HEK293 (cell line): ENCODE data around the gene HMGN2.

Source experiments
- HOXA7 ChIP-seq: sonication (generic); formaldehyde crosslinking; IDR thresholded peaks from 2 replicates; pipeline ENCODE4 v1.8.1; 2022; ENCODE audit warnings: missing genetic modification reagents, borderline replicate concordance
- KLF10 ChIP-seq: fragments of 450-650 bp; IDR thresholded peaks from 2 replicates; pipeline ENCODE4 v1.5.1; 2018; ENCODE audit warnings: missing biosample characterization, mild to moderate bottlenecking, missing genetic modification characterization
- REPIN1 ChIP-seq: fragments of 450-650 bp; formaldehyde crosslinking; IDR thresholded peaks from 2 replicates; pipeline ENCODE4 v1.5.1; 2017; ENCODE audit warnings: missing biosample characterization, missing genetic modification characterization, low read depth
- ZBTB44 ChIP-seq: fragments of 450-650 bp; IDR thresholded peaks from 2 replicates; pipeline ENCODE4 v1.5.1; 2018; ENCODE audit warnings: missing biosample characterization, mild to moderate bottlenecking, missing genetic modification characterization
- ZBTB8A ChIP-seq: fragments of 450-650 bp; formaldehyde crosslinking; IDR thresholded peaks from 2 replicates; pipeline ENCODE4 v1.5.1; 2016; ENCODE audit warnings: missing biosample characterization, missing genetic modification characterization
- ZFP3 ChIP-seq: fragments of 450-650 bp; formaldehyde crosslinking; IDR thresholded peaks from 2 replicates; pipeline ENCODE4 v1.5.1; 2016; ENCODE audit warnings: low read depth, missing biosample characterization, missing genetic modification characterization
- ZNF133 ChIP-seq: fragments of 450-650 bp; formaldehyde crosslinking; IDR thresholded peaks from 2 replicates; pipeline ENCODE4 v1.5.1; 2016; ENCODE audit warnings: missing biosample characterization, missing genetic modification characterization
- ZNF146 ChIP-seq: fragments of 450-650 bp; formaldehyde crosslinking; IDR thresholded peaks from 2 replicates; pipeline ENCODE4 v1.5.1; 2016; ENCODE audit warnings: missing biosample characterization, missing genetic modification characterization
- ZNF155 ChIP-seq: fragments of 450-650 bp; formaldehyde crosslinking; IDR thresholded peaks from 2 replicates; pipeline ENCODE4 v1.5.1; 2016; ENCODE audit warnings: missing biosample characterization, missing genetic modification characterization
- ZNF18 ChIP-seq: fragments of 450-650 bp; formaldehyde crosslinking; IDR thresholded peaks from 2 replicates; pipeline ENCODE4 v1.5.1; 2016; ENCODE audit warnings: missing biosample characterization, missing genetic modification characterization
- ZNF24 ChIP-seq: fragments of 450-650 bp; formaldehyde crosslinking; IDR thresholded peaks from 2 replicates; pipeline ENCODE4 v1.5.1; 2016; ENCODE audit warnings: missing biosample characterization, missing genetic modification characterization
- ZNF274 ChIP-seq, 2 experiments: fragments of 200-500 bp in 1 of 2; fragments of 450-650 bp in 1 of 2; sonication (Bioruptor generic) in 1 of 2; formaldehyde crosslinking in 1 of 2; IDR thresholded peaks; 2 replicates each; pipeline versions ENCODE4 v1.5.1 to v1.6.1; 2014 to 2016; ENCODE audit warnings: borderline replicate concordance in 1 of 2, inconsistent platforms in 1 of 2, low read length in 1 of 2, missing biosample characterization in 1 of 2, missing genetic modification characterization in 1 of 2
- ZNF335 ChIP-seq: fragments of 450-650 bp; formaldehyde crosslinking; conservative IDR thresholded peaks from 2 replicates; pipeline ENCODE4 v1.5.1; 2016; ENCODE audit warnings: missing biosample characterization, missing genetic modification characterization
- ZNF366 ChIP-seq: fragments of 450-650 bp; formaldehyde crosslinking; conservative IDR thresholded peaks from 2 replicates; pipeline ENCODE4 v1.5.1; 2016; ENCODE audit warnings: missing biosample characterization, missing genetic modification characterization
- ZNF37A ChIP-seq: fragments of 450-650 bp; IDR thresholded peaks from 2 replicates; pipeline ENCODE4 v1.5.1; 2018; ENCODE audit warnings: missing biosample characterization, missing genetic modification characterization
- ZNF391 ChIP-seq: fragments of 450-650 bp; formaldehyde crosslinking; IDR thresholded peaks from 2 replicates; pipeline ENCODE4 v1.5.1; 2016; ENCODE audit warnings: low read depth, missing biosample characterization, missing genetic modification characterization, borderline replicate concordance
- ZNF398 ChIP-seq: fragments of 450-650 bp; formaldehyde crosslinking; IDR thresholded peaks from 2 replicates; pipeline ENCODE4 v1.5.1; 2017; ENCODE audit warnings: missing biosample characterization, missing genetic modification characterization
- ZNF423 ChIP-seq: fragments of 450-650 bp; formaldehyde crosslinking; IDR thresholded peaks from 2 replicates; pipeline ENCODE4 v1.5.1; 2016; ENCODE audit warnings: missing biosample characterization, missing genetic modification characterization
- ZNF426 ChIP-seq: fragments of 450-650 bp; formaldehyde crosslinking; IDR thresholded peaks from 2 replicates; pipeline ENCODE4 v1.5.1; 2017; ENCODE audit warnings: missing biosample characterization, missing genetic modification characterization, mild to moderate bottlenecking, inconsistent platforms, moderate library complexity
- ZNF488 ChIP-seq: fragments of 450-650 bp; formaldehyde crosslinking; IDR thresholded peaks from 2 replicates; pipeline ENCODE4 v1.5.1; 2016; ENCODE audit warnings: missing biosample characterization, missing genetic modification characterization
- ZNF510 ChIP-seq: fragments of 450-650 bp; formaldehyde crosslinking; IDR thresholded peaks from 2 replicates; pipeline ENCODE4 v1.5.1; 2018; ENCODE audit warnings: mild to moderate bottlenecking, missing genetic modification characterization, missing biosample characterization; ENCODE audit not compliant: insufficient replicate concordance
- ZNF555 ChIP-seq: fragments of 450-650 bp; formaldehyde crosslinking; conservative IDR thresholded peaks from 2 replicates; pipeline ENCODE4 v1.5.1; 2017; ENCODE audit warnings: missing biosample characterization, mild to moderate bottlenecking, missing genetic modification characterization, inconsistent platforms
- ZNF580 ChIP-seq: fragments of 450-650 bp; formaldehyde crosslinking; IDR thresholded peaks from 2 replicates; pipeline ENCODE4 v1.5.1; 2016; ENCODE audit warnings: missing biosample characterization, missing genetic modification characterization
- ZNF629 ChIP-seq: fragments of 450-650 bp; formaldehyde crosslinking; IDR thresholded peaks from 2 replicates; pipeline ENCODE4 v1.5.1; 2017; ENCODE audit warnings: missing biosample characterization, missing genetic modification characterization
- ZNF658 ChIP-seq: fragments of 450-650 bp; formaldehyde crosslinking; IDR thresholded peaks from 2 replicates; pipeline ENCODE4; 2016; ENCODE audit warnings: missing biosample characterization, missing genetic modification characterization
- ZNF677 ChIP-seq: fragments of 450-650 bp; IDR thresholded peaks from 2 replicates; pipeline ENCODE4 v1.5.0; 2018; ENCODE audit warnings: missing biosample characterization, mild to moderate bottlenecking, missing genetic modification characterization, moderate library complexity
- ZNF701 ChIP-seq: fragments of 450-650 bp; formaldehyde crosslinking; IDR thresholded peaks from 2 replicates; pipeline ENCODE4 v1.5.1; 2016; ENCODE audit warnings: missing biosample characterization, missing genetic modification characterization
- ZNF704 ChIP-seq: fragments of 450-650 bp; formaldehyde crosslinking; IDR thresholded peaks from 2 replicates; pipeline ENCODE4 v1.5.1; 2016; ENCODE audit warnings: missing biosample characterization, missing genetic modification characterization
- ZNF791 ChIP-seq: fragments of 450-650 bp; formaldehyde crosslinking; IDR thresholded peaks from 2 replicates; pipeline ENCODE4 v1.5.1; 2016; ENCODE audit warnings: missing biosample characterization, missing genetic modification characterization
- ZNF843 ChIP-seq: fragments of 450-650 bp; formaldehyde crosslinking; IDR thresholded peaks from 2 replicates; pipeline ENCODE4 v1.5.1; 2016; ENCODE audit warnings: missing biosample characterization, missing genetic modification characterization
- ZSCAN18 ChIP-seq: fragments of 450-650 bp; formaldehyde crosslinking; IDR thresholded peaks from 2 replicates; pipeline ENCODE4 v1.5.1; 2016; ENCODE audit warnings: missing biosample characterization, missing genetic modification characterization
- ZSCAN30 ChIP-seq: fragments of 450-650 bp; IDR thresholded peaks from 2 replicates; pipeline ENCODE4 v1.5.1; 2018; ENCODE audit warnings: missing biosample characterization, mild to moderate bottlenecking, missing genetic modification characterization, moderate library complexity

The HMGN2 gene

GRCh38 chr1:26472320-26472900 is at the start of gene HMGN2 (continued):
- TF ChIP-seq ZNF146 (tag by site-specific recombination) (no peak), ZNF274 (IDR thresholded peaks at IDR 0.05; ENCODE audit: low read length) (no peak), ZNF274 (tag by site-specific recombination; IDR thresholded peaks at IDR 0.05; ENCODE audit: borderline replicate concordance) (no peak), ZNF155 (tag by site-specific recombination) (no peak), ZNF335 (tag by site-specific recombination) (no peak; the same call in 1 of the 2 replicates), ZBTB44 (tag by site-specific recombination) (no peak), ZNF704 (no peak), ZNF843 (tag by site-specific recombination) (no peak), ZNF391 (0 out of 2 replicates have a peak, but pooled peaks have one; percentile 17), REPIN1 (no peak), ZNF488 (tag by site-specific recombination) (no peak), ZNF37A (no peak), HOXA7 (CRISPR knock-in tag) (no peak), ZNF18 (tag by site-specific recombination) (no peak; the same call in 1 of the 2 replicates), ZNF510 (tag by site-specific recombination) (no peak), ZNF658 (no peak), ZNF555 (tag by site-specific recombination) (no peak), ZNF791 (tag by site-specific recombination) (no peak), ZNF133 (tag by site-specific recombination) (no peak), ZSCAN30 (tag by site-specific recombination) (peak; percentile 91), ZNF24 (tag by site-specific recombination) (no peak), ZNF366 (no peak), ZNF398 (no peak; the same call in 1 of the 2 replicates), ZNF677 (tag by site-specific recombination) (peak; percentile 76), ZBTB8A (tag by site-specific recombination) (no peak; the same call in 1 of the 2 replicates), ZNF629 (tag by site-specific recombination) (no peak), ZSCAN18 (tag by site-specific recombination) (0 out of 2 replicates have a peak, but pooled peaks have one; percentile 48), ZNF580 (no peak), ZNF701 (tag by site-specific recombination) (no peak), ZNF426 (no peak), KLF10 (tag by site-specific recombination) (no peak), ZNF423 (tag by site-specific recombination) (peak; percentile 53), ZFP3 (tag by site-specific recombination) (no peak)
